NCI-H1092 treated with DMSO at 0.1 percent for 48 hours (cell line): ENCODE results near the gene CNTLN.
"Not testable (repeated sequence)": the region's sequence is repeated elsewhere in the genome, so short reads cannot be mapped to it uniquely, and the experiment has no call there.

Experiments
- DNase-seq: peaks from one replicate; lab custom pipeline; 2025; lab: John Stamatoyannopoulos, UW

CNTLN gene

DNA sequence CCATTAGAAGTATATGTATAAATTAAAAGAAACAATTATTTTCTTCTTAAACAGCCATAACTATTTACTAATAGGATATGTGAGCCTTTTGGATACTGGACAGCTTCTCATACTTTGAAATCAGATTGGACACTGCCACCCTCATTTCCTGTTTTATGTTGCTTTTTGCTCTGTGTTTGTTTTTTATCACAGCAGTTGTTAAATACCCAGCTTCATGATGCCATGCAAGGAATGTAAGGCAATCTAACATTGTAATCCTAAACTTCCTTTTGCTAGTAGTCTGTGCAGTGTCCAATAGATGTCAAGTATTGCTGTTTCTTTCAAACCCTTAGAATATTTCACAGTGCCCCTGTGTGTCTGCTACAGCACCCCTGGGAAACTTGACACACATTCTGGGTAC, 56.2 kb downstream of the CNTLN start:
- no peak for DNase-seq

DNA sequence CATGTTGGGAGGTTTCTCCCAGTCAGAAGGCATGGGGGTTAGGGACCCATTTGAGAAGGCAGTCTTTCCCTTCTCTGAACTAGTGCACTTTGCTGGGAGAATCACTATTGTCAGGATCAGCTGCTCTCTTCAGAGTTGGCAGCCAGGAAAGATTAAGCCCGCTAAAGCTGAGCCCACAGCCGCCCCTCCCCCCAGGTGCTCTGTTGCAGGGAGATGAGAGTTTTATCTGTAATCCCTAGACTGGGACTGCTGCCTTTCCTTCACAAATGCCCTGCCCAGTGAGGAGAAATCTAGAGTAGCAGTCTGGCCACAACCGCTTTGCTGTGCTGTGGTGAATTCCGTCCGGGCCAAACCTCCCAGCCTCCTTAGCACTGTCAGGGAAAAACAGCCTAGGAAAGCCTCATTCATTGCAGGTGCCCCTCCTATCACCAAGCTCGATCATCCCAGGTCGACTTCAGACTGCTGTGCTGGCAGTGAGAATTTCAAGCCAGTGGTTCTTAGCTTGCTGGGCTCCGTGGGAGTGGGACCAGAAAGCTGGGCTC, 69.8 kb downstream of the CNTLN start:
- DNase-seq = no peak

DNA sequence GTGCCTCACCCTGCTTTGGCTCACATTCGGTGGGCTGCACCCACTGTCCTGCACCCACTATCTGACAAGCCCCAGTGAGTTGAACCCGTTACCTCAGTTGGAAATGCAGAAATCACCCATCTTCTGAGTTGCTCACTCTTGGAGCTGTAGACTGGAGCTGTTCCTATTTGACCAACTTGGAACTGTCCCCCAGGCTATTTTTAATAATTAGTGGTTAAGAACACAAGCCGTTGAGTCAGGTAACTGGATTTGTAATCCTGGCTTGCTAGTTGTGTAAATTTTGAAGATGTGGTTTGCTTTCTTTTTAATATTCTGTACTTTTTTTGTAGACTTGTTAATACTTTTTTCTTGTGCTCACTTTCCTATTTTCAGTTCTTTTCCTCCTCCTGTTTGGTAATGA, 81.2 kb downstream of the CNTLN start:
- no peak for DNase-seq

- no peak for DNase-seq
These were observed 81.8 kb downstream of the CNTLN start for GRCh38 chr9:17216646-17217045.

DNA sequence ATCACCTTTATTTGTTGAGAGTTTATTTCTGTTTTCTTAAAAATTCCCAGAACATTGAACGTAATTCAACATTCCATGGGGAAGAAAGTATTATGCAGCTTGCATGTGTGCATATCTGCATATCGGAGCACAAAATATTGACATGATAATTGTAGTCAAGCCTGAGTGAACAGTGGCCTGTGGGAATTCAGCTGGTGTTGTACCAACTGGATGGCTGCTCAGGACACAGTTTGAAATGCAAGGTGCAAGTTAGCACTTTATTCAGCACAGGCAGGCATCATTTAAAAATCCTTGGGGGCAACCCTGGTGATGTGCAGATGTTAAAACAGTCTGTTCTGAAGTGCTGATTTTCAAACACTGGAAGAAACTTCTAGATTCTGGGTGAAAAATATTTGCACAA, 82.4 kb downstream of the CNTLN start:
- DNase-seq = no peak

- no peak for DNase-seq
These were observed 84.4 kb downstream of the CNTLN start for GRCh38 chr9:17219261-17219660.

GRCh38 chr9:17222932-17223331, 88.1 kb downstream of the CNTLN start:
- no peak for DNase-seq

- DNase-seq = no peak
These were observed 90.6 kb downstream of the CNTLN start for GRCh38 chr9:17225407-17225806.

GRCh38 chr9:17229945-17230560, 95.2 kb downstream of the CNTLN start:
- no peak for DNase-seq

DNA sequence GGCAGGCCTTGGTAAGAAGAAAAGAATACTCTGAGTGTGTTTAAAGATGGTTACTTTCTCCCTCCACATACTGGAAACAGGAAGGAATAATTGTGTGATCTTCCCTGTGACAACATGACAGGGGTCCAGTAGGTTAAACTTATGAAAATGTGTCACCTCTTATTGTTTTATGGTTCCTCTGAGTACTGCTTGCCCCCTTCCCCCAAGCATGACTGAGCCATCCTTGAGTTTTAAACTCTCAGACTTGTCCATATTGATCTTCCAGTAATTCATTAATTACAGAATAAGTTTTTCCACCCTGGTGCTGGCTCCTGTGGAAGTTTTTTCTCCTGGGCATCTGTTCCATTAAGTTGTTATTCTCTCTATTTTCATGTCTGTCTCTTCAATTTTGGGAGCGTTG, 95.8 kb downstream of the CNTLN start:
- no peak for DNase-seq

GRCh38 chr9:17236147-17236546, 101.3 kb downstream of the CNTLN start:
- DNase-seq = no peak

DNA sequence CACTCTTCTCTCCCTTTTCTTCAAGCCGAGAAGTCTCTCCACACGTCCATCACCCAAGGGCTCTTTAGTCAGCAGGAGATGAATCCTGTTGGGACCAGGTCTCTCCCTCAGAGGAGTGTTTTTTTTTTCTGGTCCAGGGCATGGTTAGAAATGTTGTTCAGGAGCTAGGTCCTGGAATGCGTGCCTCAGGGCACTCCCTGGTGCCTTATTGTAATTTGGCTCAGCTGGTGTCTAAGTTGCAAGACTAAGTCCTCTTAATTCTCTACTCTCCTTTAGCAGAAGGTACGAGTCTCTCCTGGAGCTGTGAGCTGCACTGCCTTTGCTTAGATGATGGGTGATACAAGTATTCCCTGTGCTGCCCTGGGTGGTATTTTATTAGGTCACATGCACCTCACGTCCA, 111.9 kb downstream of the CNTLN start:
- DNase-seq = no peak

DNA sequence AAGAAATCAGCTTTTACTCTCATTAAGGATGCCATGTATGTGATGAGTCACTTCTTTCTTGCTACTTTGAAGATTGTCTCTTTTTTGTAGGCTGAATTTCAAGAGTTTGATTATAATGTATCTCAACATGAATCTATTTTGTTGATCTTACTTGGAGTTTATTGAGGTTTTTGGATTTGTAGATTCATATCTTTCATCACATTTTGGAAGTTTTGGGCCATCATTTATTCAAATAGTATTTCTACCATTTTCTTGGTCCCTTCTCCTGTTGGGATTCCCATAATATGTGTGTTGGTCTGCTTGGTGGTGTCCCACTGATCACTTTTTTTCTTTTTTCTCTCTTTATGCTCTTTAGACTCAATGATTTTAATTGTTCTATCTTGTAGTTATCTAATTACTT, 116.3 kb downstream of the CNTLN start:
- DNase-seq = no peak

GRCh38 chr9:17268531-17269188, 133.8 kb downstream of the CNTLN start:
- not testable (repeated sequence) for DNase-seq

DNA sequence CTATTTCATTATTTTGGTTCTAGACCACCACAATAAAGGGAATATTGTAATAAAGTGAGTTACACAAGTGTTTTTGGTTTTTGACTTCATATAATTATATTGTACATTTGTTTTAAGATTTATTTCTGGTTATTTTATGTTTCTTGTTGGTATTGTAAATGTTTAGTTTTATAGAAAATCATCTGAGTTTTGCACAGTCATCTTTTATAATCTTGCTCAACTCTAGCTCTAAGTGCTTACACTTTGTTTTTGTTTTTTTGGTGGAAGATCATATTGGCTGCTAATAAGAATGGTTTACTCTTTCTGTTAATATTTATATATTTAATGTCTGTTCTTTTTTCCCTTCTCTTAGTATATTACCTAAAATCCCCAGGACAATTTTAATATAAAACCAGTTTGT, 135.0 kb downstream of the CNTLN start:
- no peak for DNase-seq

DNA sequence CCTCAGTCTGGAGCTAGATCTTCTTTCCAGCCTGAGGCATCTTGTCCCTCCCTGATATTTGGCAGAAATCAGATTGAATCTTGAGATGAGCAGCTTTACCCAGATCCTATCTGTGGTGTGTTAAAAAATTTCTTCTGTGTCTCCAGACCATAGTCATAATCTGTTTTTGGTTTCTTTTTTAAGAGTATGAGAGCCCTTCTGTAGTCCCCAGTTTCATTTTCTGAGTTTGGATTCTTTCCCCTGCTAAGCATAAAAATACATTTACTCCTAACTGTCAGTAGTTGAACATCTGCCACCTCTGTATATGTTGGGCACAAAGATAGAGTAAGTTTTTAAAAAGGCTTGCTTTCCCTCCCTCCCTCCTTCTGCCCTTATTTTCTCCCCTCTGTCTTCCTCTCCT, 137.7 kb downstream of the CNTLN start:
- DNase-seq = no peak

DNA sequence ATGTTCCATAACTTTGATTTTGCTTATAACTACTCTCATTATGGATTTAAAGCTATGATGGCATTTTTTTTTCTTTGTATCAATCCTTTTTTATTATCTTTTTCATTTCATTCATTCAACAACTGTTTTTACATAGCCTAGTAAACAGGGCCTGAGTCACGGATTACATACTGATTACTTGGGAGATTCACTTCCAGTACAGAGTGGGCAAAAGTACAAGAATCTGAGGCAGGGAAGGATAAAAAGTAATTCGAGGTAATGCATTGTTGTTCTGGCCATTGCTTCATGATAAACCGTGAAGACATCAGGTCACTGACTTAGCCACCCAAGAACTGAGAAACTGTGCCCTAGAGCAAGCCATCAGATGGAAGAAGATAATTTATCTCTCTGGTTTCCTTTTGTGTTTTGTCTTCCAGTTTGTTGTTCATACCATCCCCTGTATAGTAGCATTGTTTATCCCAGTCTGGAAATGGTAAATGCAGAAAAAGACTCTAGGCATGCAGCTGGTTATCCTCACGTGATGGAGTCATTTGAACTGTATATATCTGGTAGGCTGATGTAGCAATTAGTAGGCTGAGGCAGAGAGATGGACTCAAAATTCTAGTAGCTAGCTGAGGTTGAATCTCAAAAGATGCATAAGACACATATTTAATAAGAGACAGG, 145.6 kb downstream of the CNTLN start:
- DNase-seq = no peak

DNA sequence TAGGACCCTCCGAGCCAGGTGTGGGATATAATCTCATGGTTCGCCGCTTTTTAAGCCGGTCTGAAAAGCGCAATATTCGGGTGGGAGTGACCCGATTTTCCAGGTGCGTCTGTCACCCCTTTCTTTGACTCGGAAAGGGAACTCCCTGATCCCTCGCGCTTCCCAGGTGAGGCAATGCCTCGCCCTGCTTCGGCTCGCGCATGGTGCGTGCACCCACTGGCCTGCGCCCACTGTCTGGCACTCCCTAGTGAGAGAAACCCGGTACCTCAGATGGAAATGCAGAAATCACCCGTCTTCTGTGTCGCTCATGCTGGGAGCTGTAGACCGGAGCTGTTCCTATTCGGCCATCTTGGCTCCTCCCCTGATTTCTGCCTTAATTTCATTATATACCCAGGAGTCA, 155.8 kb downstream of the CNTLN start:
- not testable (repeated sequence) for DNase-seq

DNA sequence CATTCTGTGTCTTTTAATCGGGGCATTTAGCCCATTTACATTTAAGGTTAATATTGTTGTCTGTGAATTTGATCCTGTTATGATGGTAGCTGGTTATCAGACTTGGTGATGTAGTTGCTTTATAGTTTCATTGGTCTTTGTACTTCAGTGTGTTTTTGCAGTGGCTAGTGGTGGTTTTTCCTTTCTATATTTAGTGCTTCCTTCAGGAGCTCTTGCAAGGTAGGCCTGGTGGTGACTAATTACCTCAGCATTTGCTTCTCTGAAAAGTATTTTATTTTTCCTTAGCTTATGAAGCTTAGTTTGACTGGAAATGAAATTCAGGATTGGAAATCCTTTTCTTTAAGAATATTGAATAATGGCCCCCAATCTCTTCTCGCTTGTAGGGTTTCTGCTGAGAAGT, 156.9 kb downstream of the CNTLN start:
- DNase-seq = no peak

DNA sequence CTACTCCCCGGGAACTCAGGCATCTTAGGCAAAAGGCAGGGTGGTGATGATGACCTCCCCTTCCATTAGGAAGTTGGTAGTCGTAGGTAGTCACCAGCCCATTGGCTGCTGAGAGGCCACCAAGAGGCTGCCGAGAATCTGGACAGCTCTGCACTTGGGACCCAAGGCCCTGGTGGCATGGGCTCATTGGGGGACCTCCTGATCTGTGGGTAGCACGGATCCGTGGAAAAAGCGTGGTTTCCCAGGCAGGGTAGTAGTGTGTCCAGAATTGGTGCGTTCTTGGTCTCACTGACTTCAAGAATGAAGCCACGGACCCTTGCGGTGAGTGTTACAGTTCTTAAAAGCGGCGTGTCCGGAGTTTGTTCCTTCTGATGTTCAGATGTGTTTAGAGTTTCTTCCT, 158.8 kb downstream of the CNTLN start:
- no peak for DNase-seq

- no peak for DNase-seq
These were observed 160.2 kb downstream of the CNTLN start for GRCh38 chr9:17294822-17295624.

DNA sequence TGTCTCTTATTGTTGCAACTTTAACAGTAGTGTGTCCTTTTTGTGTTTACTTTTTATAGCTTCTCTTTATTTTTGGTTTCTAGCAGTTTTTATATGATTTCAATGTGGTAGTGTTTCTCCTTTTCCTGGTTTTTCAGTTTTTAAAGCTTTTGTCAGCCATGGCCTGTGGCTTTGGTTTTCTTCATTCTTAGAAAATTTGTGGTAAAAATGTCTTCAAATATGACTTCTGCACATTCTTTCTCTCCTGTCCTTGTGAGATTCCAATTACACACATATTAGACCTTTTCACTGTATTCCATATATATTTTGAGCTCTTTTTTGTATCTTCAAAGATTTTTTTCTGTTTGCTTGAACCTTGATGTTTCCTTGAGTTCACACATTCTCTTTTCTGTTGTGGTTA, 180.5 kb downstream of the CNTLN start:
- no peak for DNase-seq
